Transverse colon (tissue), 4 donors: ENCODE results near the gene RYR3.

ENCODE experiments used
- CTCF ChIP-seq, 5 experiments: fragments of 200-600 bp in 3 of 5; fragments of 450-650 bp in 2 of 5; sonication (generic) in 3 of 5; IDR thresholded peaks; 1 replicate in 2 of 5; 2 replicates in 3 of 5; pipeline ENCODE4 v1.5.1; 2016 to 2017; ENCODE audit warnings: antibody characterized with exemption in 5 of 5, inconsistent platforms in 3 of 5, mild to moderate bottlenecking in 2 of 5, moderate library complexity in 1 of 5
- EP300 ChIP-seq: sonication (generic); formaldehyde crosslinking; IDR thresholded peaks from one replicate; pipeline ENCODE4 v1.6.1; 2017; ENCODE audit warnings: antibody characterized with exemption, low read depth
- POLR2A ChIP-seq: fragments of 450-650 bp; IDR thresholded peaks from one replicate; pipeline ENCODE4 v1.6.1; 2016; ENCODE audit warnings: antibody characterized with exemption, mild to moderate bottlenecking, moderate library complexity
- POLR2AphosphoS5 ChIP-seq, 3 donors: sonication (generic); formaldehyde crosslinking; IDR thresholded peaks; one replicate each; pipeline ENCODE4 v1.6.1; 2016; ENCODE audit warnings: antibody characterized with exemption in 3 of 3

- TF ChIP-seq POLR2AphosphoS5 (IDR thresholded peaks at IDR 0.05) (no peak), CTCF (IDR thresholded peaks at IDR 0.05) (no peak), POLR2A (no peak), EP300 (no peak)
These were observed 443.5 kb downstream of the RYR3 start for GRCh38 chr15:33754242-33754641.
